IPS-18c (cell line): ENCODE data around the gene GRIN2C.

Source experiments
- H3K4me3 ChIP-seq: 2 replicates; pipeline ENCODE4 v1.7.0; 2013; ENCODE audit warnings: low read depth, mild to moderate bottlenecking, low read length, moderate library complexity; ENCODE audit not compliant: insufficient read depth
- H3K9me3 ChIP-seq: one replicate; pipeline ENCODE4 v1.6.1; 2013; ENCODE audit warnings: mild to moderate bottlenecking, low read length, moderate library complexity; ENCODE audit not compliant: control insufficient read depth, insufficient read depth

Gene GRIN2C

GRCh38 chr17:74816905-74817620, 42.6 kb downstream of the GRIN2C start:
- Histone ChIP-seq H3K4me3 (no peak overlapping the region), H3K9me3 (no peaks in the 10 kb centered on the region)

- no peak overlapping the region for H3K4me3 ChIP-seq
- H3K9me3 ChIP-seq, result no peaks in the 10 kb centered on the region
These were observed 43.9 kb downstream of the GRIN2C start for GRCh38 chr17:74815550-74816370.

GRCh38 chr17:74815067-74815466, 44.6 kb downstream of the GRIN2C start:
- Histone ChIP-seq H3K4me3 (no peak overlapping the region), H3K9me3 (no peaks in the 10 kb centered on the region)

GRCh38 chr17:74814453-74814852, 45.2 kb downstream of the GRIN2C start:
- no peaks in the 10 kb centered on the region for H3K9me3 ChIP-seq
- no peak overlapping the region for H3K4me3 ChIP-seq

GRCh38 chr17:74812109-74813009, 47.3 kb downstream of the GRIN2C start:
- no peaks in the 10 kb centered on the region for H3K9me3 ChIP-seq
- H3K4me3 ChIP-seq, result no peak overlapping the region

GRCh38 chr17:74810699-74811485, 48.8 kb downstream of the GRIN2C start:
- H3K4me3 ChIP-seq, result no peak overlapping the region
- H3K9me3 ChIP-seq, result no peaks in the 10 kb centered on the region

GRCh38 chr17:74808714-74809430, 50.8 kb downstream of the GRIN2C start:
- Histone ChIP-seq H3K4me3 (no peak overlapping the region), H3K9me3 (no peaks in the 10 kb centered on the region)

- H3K9me3 ChIP-seq, result no peaks in the 10 kb centered on the region
- H3K4me3 ChIP-seq, result no peak overlapping the region
These were observed 51.8 kb downstream of the GRIN2C start for GRCh38 chr17:74807925-74808324.

GRCh38 chr17:74807441-74807840, 52.2 kb downstream of the GRIN2C start:
- H3K9me3 ChIP-seq, result no peaks in the 10 kb centered on the region
- no peak overlapping the region for H3K4me3 ChIP-seq

- H3K4me3 ChIP-seq, result no peak overlapping the region
- H3K9me3 ChIP-seq, result no peaks in the 10 kb centered on the region
These were observed 53.4 kb downstream of the GRIN2C start for GRCh38 chr17:74806334-74806733.

- no peak overlapping the region for H3K4me3 ChIP-seq
- no peaks in the 10 kb centered on the region for H3K9me3 ChIP-seq
These were observed 54.1 kb downstream of the GRIN2C start for GRCh38 chr17:74805591-74805991.

GRCh38 chr17:74804683-74805082, 55.0 kb downstream of the GRIN2C start:
- no peaks in the 10 kb centered on the region for H3K9me3 ChIP-seq
- H3K4me3 ChIP-seq, result no peak overlapping the region

- H3K9me3 ChIP-seq, result no peaks in the 10 kb centered on the region
- no peak overlapping the region for H3K4me3 ChIP-seq
These were observed 55.7 kb downstream of the GRIN2C start for GRCh38 chr17:74803971-74804370.

GRCh38 chr17:74803388-74803930, 56.2 kb downstream of the GRIN2C start:
- Histone ChIP-seq H3K4me3 (no peak overlapping the region), H3K9me3 (no peaks in the 10 kb centered on the region)

GRCh38 chr17:74801896-74802295, 57.8 kb downstream of the GRIN2C start:
- no peaks in the 10 kb centered on the region for H3K9me3 ChIP-seq
- no peak overlapping the region for H3K4me3 ChIP-seq

- H3K4me3 ChIP-seq, result no peak overlapping the region
- no peaks in the 10 kb centered on the region for H3K9me3 ChIP-seq
These were observed 59.2 kb downstream of the GRIN2C start for GRCh38 chr17:74800531-74800930.
